Thymus (tissue), 11 donors: Measurements from ENCODE around the gene F10. TPM values are rescaled to one million over a fixed set of nuclear protein-coding genes. Genes with fewer than 3 reads are reported as not detected.

Experiments
- DNase-seq, 9 donors: peaks; one replicate each; pipeline ENCODE4 v3.0.0-alpha.2; 2013; ENCODE audit warnings: low spot score in 9 of 9, low read depth in 6 of 9, missing footprints in 1 of 9
- H3K27ac ChIP-seq, 2 donors: one replicate each; pipeline ENCODE4 v1.5.1; 2013; ENCODE audit warnings: control low read depth in 1 of 2, low read depth in 1 of 2, low read length in 1 of 2, mild to moderate bottlenecking in 1 of 2, moderate library complexity in 1 of 2
- H3K27me3 ChIP-seq, 2 donors: one replicate each; pipeline ENCODE4 v1.5.1; 2013; ENCODE audit warnings: low read length in 1 of 2; ENCODE audit not compliant: control insufficient read depth in 2 of 2, insufficient read depth in 1 of 2
- H3K36me3 ChIP-seq, 2 donors: one replicate each; pipeline ENCODE4 v1.5.1; 2013; ENCODE audit warnings: low read length in 1 of 2, mild to moderate bottlenecking in 1 of 2, moderate library complexity in 1 of 2; ENCODE audit not compliant: control insufficient read depth in 2 of 2, insufficient read depth in 2 of 2
- H3K4me1 ChIP-seq, 2 donors: one replicate each; pipeline ENCODE4 v1.5.1; 2013; ENCODE audit warnings: low read length in 2 of 2; ENCODE audit not compliant: control insufficient read depth in 2 of 2, insufficient read depth in 2 of 2
- H3K4me3 ChIP-seq, 2 donors: one replicate each; pipeline ENCODE4 v1.5.1; 2013; ENCODE audit warnings: low read length in 2 of 2, control low read depth in 1 of 2, mild to moderate bottlenecking in 1 of 2
- H3K9me3 ChIP-seq, 2 donors: one replicate each; pipeline ENCODE4 v1.5.1; 2013; ENCODE audit warnings: low read length in 1 of 2, mild to moderate bottlenecking in 1 of 2; ENCODE audit not compliant: control insufficient read depth in 2 of 2, insufficient read depth in 1 of 2
- WGBS: extraction: QIAGEN DNeasy Blood & Tissue Kit; methylation state at CpG from one replicate; pipeline ENCODE4 v1.1.7; 2013; 5-methylcytosine and 5-hydroxymethylcytosine counted together
- polyA plus RNA-seq: library from polyadenylated mRNA; stranded (reverse); fragments of 200-250 nt; gene quantifications from one replicate; pipeline ENCODE4 v1.2.3, GENCODE V29; 2013
- total RNA-seq: library from RNA; stranded (reverse); fragments of 120-200 nt; gene quantifications from one replicate; pipeline ENCODE4 v1.2.4, GENCODE V29; 2013
- donor health status: healthy.

F10 gene
- total and polyA plus RNA-seq, 2 donors: 1.4 to 2.7 TPM

- Histone ChIP-seq H3K4me1 (no peaks in the 10 kb centered on the region), H3K36me3 (no peaks in the 10 kb centered on the region), H3K4me3 (no peak overlapping the region), H3K27ac (no peak overlapping the region), H3K27me3 (peaks cover 0 to 2% of the 10 kb centered on the region in 2 donors), H3K9me3 (peaks cover 0 to 3% of the 10 kb centered on the region in 2 donors)
- DNase-seq: no peak
- WGBS: 91% methylated on average over 16 of the region's 16 CpGs
Measured at GRCh38 chr13:113119166-113119821, 3.3 kb upstream of the F10 start.

- no peaks in the 10 kb centered on the region for H3K27me3 ChIP-seq
- no peaks in the 10 kb centered on the region for H3K4me1 ChIP-seq
- H3K9me3 ChIP-seq: peaks cover 0 to 3% of the 10 kb centered on the region in 2 donors
- no peaks in the 10 kb centered on the region for H3K36me3 ChIP-seq
- WGBS: 92% methylated on average over 7 of the region's 7 CpGs
- H3K4me3 ChIP-seq: no peak overlapping the region
- no peak overlapping the region for H3K27ac ChIP-seq
- no peak for DNase-seq
Measured at GRCh38 chr13:113119822-113120189, 2.8 kb upstream of the F10 start.

- no peaks in the 10 kb centered on the region for H3K36me3 ChIP-seq
- H3K27me3 ChIP-seq: no peaks in the 10 kb centered on the region
- DNase-seq: no peak
- H3K9me3 ChIP-seq: peaks cover 0 to 3% of the 10 kb centered on the region in 2 donors
- H3K4me3 ChIP-seq: no peak overlapping the region
- 93% methylated on average over 19 of the region's 19 CpGs for WGBS
- H3K27ac ChIP-seq: no peak overlapping the region
- no peaks in the 10 kb centered on the region for H3K4me1 ChIP-seq
Measured at GRCh38 chr13:113120300-113121182, 2.1 kb upstream of the F10 start.

- Histone ChIP-seq H3K4me1 (no peaks in the 10 kb centered on the region), H3K4me3 (no peak overlapping the region), H3K27me3 (peaks cover 0 to 4% of the 10 kb centered on the region in 2 donors), H3K27ac (no peak overlapping the region), H3K36me3 (no peaks in the 10 kb centered on the region), H3K9me3 (peaks cover 0 to 3% of the 10 kb centered on the region in 2 donors)
- no peak for DNase-seq
- 96% methylated on average over 24 of the region's 24 CpGs for WGBS
Measured at GRCh38 chr13:113121183-113121927, 1.2 kb upstream of the F10 start.

GRCh38 chr13:113121928-113122471 is 599 bp upstream of the F10 start:
- Histone ChIP-seq H3K27ac (peak overlapping the region in 1 of 2 donors; percentile 26), H3K36me3 (no peaks in the 10 kb centered on the region), H3K4me1 (no peaks in the 10 kb centered on the region), H3K27me3 (peaks cover 0 to 7% of the 10 kb centered on the region in 2 donors), H3K4me3 (no peak overlapping the region), H3K9me3 (peaks cover 0 to 3% of the 10 kb centered on the region in 2 donors)
- WGBS: 91% methylated on average over 16 of the region's 16 CpGs
- DNase-seq: no peak

GRCh38 chr13:113123226-113124201 is 915 bp downstream of the F10 start:
- DNase-seq: no peak
- H3K4me3 ChIP-seq: no peak overlapping the region
- no peaks in the 10 kb centered on the region for H3K4me1 ChIP-seq
- 87% methylated on average over 29 of the region's 29 CpGs for WGBS
- H3K27ac ChIP-seq: no peak overlapping the region
- no peaks in the 10 kb centered on the region for H3K36me3 ChIP-seq
- peaks cover 0 to 15% of the 10 kb centered on the region in 2 donors for H3K27me3 ChIP-seq
- peaks cover 0 to 3% of the 10 kb centered on the region in 2 donors for H3K9me3 ChIP-seq

GRCh38 chr13:113124211-113124970 is 1.8 kb downstream of the F10 start:
- Histone ChIP-seq H3K9me3 (peaks cover 0 to 5% of the 10 kb centered on the region in 2 donors), H3K27me3 (peaks cover 3 to 21% of the 10 kb centered on the region in 2 donors), H3K4me3 (no peak overlapping the region), H3K27ac (no peak overlapping the region), H3K36me3 (no peaks in the 10 kb centered on the region), H3K4me1 (no peaks in the 10 kb centered on the region)
- no peak for DNase-seq
- 94% methylated on average over 19 of the region's 19 CpGs for WGBS
